ENCODE data around the gene RBMX.
"Not testable (repeated sequence)": the region's sequence is repeated elsewhere in the genome, so short reads cannot be mapped to it uniquely, and the experiment has no call there.

RBMX gene

GRCh38 chrX:136880452-136881013, at the start of gene RBMX:
Gene RBMX (minus strand): TSS chrX:136880725. CDS start chrX:136879427, 1,298 bp downstream.
- peak; percentile 94 for DNase-seq (ENCODE audit: low spot score)

GRCh38 chrX:136921438-136921837, 40.9 kb upstream of the RBMX start:
- DNase-seq (ENCODE audit: low spot score): not testable (repeated sequence)

DNA sequence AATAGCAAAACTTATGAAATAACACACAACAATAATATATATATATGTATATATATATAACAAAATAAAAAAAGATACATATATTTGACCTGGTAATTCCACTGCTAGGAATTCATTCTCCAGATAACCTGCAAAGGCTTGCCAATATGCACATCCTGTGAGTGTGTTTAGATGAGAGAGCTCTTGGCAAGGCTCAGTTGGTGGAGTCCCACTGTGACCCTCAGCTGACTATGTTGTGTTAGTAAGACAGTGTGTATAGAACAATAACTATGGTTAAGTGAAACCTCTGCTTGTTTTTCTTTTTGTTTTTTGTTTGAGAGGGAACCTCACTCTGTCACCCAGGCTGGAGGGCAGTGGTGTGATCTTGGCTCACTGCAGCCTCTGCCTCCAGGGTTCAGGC, 39.5 kb upstream of the RBMX start:
- DNase-seq (ENCODE audit: low spot score): no peak

DNA sequence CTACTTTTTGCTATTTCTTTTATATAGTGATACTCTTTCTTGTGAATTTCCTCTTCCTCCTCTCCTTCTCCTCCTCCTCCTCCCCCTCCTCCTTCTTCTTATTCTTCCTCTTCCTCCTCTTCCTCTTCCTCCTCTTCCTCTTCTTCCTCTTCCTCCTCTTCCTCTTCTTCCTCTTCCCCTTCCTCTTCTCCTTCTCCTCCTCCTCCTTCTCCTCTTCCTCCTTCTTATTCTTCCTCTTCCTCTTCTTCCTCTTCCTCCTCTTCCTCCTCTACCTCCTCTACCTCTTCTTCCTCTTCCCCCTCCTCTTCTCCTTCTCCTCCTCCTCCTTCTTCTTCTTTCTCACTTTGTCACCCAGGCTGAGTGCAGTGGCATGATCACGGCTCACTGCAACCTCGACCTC, 36.3 kb upstream of the RBMX start:
- no peak for DNase-seq (ENCODE audit: low spot score)

DNA sequence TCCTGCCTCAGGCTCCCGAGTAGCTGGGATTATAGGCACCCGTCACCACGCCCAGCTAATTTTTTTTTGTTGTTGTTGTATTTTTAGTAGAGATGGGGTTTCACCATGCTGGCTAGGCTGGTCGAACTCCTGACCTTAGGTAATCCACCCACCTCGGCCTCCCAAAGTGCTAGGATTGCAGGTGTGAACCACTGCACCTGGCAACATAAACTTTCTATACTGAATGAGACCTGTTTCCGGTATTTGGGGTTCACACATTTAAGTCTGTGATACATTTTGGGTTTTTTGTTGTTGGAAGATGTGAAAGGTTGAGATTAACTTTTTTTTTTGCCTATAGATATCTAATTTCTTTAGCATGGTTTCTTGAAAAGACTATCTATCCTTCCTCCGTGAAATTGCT, 31.1 kb upstream of the RBMX start:
- peak; percentile 4 for DNase-seq (ENCODE audit: low spot score)

DNA sequence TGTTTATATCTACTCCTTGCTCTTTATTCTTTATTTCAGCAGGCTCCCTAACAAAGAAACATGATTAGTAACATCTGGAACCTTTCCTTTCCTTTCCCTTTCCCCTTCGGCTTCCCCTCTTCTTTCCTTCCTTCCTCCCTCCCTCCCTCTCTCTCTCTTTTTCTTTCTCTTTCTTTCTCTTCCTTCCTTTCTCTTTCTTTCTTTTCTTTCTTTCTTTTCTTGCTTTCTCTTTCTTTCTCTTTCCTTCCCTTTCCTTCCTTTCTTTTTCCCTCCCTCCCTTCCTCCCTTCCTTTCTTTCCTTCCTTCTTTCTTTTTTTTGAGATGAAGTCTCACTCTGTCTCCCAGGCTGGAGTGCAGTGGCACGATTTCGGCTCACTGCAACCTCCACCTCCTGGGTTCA, 30.7 kb upstream of the RBMX start:
- DNase-seq (ENCODE audit: low spot score): no peak

GRCh38 chrX:136910565-136911035, 30.1 kb upstream of the RBMX start:
- no peak for DNase-seq (ENCODE audit: low spot score)

GRCh38 chrX:136909706-136910564, 29.4 kb upstream of the RBMX start:
- DNase-seq (ENCODE audit: low spot score): peak; percentile 64

GRCh38 chrX:136909119-136909705, 28.7 kb upstream of the RBMX start:
- DNase-seq (ENCODE audit: low spot score): peak; percentile 71

- DNase-seq (ENCODE audit: low spot score): no peak
Measured at GRCh38 chrX:136907621-136908020, 27.1 kb upstream of the RBMX start.

GRCh38 chrX:136906921-136907510, 26.5 kb upstream of the RBMX start:
- no peak for DNase-seq (ENCODE audit: low spot score)

GRCh38 chrX:136904067-136904466, 23.5 kb upstream of the RBMX start:
- DNase-seq (ENCODE audit: low spot score): not testable (repeated sequence)

DNA sequence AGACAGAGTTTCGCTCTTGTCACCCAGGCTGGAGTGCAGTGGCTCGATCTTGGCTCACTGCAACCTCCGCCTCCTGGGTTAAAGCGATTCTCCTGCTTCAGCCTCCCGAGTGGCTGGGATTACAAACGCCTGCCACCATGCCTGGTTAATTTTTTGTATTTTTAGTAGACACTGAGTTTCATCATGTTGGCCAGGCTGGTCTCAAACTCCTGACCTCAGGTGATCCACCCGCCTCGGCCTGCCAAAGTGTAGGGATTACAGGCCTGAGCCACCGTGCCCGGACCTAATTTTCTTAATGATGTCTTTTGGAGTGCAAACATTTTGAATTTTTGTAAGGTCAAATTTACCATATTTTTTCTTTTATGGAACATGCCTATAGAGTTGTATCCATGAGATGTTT, 19.5 kb upstream of the RBMX start:
- not testable (repeated sequence) for DNase-seq (ENCODE audit: low spot score)

- DNase-seq (ENCODE audit: low spot score): no peak
Measured at GRCh38 chrX:136899221-136899620, 18.7 kb upstream of the RBMX start.

GRCh38 chrX:136898752-136899151, 18.2 kb upstream of the RBMX start:
- not testable (repeated sequence) for DNase-seq (ENCODE audit: low spot score)

- no peak for DNase-seq (ENCODE audit: low spot score)
Measured at GRCh38 chrX:136896121-136896914, 15.8 kb upstream of the RBMX start.

- DNase-seq (ENCODE audit: low spot score): no peak
Measured at GRCh38 chrX:136892412-136892811, 11.9 kb upstream of the RBMX start.

GRCh38 chrX:136890596-136890995, 10.1 kb upstream of the RBMX start:
- DNase-seq (ENCODE audit: low spot score): not testable (repeated sequence)

GRCh38 chrX:136889269-136889668, 8.7 kb upstream of the RBMX start:
- no peak for DNase-seq (ENCODE audit: low spot score)

- peak; percentile 51 for DNase-seq (ENCODE audit: low spot score)
Measured at GRCh38 chrX:136880003-136880451, 498 bp downstream of the RBMX start.

DNA sequence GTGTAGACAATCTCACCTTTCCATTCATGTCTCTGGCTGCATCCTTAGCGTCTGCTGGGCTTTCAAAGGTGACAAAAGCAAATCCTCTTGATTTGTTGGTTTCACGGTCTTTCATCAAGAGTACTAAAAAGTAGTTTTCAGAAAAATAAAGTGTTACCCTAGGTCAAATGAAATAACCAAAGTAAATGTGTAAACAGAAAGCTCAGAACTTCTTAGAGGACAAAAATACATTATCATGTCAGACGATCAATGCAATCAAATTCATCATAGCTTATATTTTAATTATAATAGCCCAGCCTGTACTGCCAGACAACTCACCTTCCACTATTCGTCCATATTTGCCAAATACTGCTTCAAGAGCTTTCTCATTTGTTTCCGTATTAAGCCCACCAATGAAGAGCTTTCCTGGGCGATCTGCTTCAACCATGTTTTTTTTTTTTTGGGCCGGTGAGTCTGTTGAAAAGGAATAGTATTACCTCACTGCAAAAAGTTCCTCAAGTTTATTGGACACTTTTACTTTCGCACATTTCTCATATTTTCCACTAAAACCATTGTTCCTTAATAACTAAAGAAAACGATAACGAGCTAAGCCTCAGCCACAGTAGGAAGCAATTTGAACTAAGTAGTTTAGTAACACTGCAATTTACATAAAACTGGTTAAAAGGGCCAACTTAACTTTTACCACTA, 1.4 kb downstream of the RBMX start:
- peak; percentile 16 for DNase-seq (ENCODE audit: low spot score)

Measured in CD4-positive, alpha-beta T cell treated with Interleukin-2 at 100 ng/mL for 4 hours (primary cell).